ENCODE measurements around the gene NUP214.

GRCh38 chr9:131121346-131121745, 4.0 kb upstream of the NUP214 start:
- TF ChIP-seq CTCF (IDR thresholded peaks at IDR 0.05) (no peak), POLR2A (IDR thresholded peaks at IDR 0.05) (no peak)

Data from uterus (tissue), 2 donors.